Mesothelial cell of epicardium (in vitro differentiated cells): Measurements from ENCODE around the gene TPP2. TPM values are rescaled to one million over a fixed set of nuclear protein-coding genes. Genes with fewer than 3 reads are reported as not detected.

Source experiments
- DNase-seq, 2 experiments: peaks; one replicate each; pipeline ENCODE4 v3.0.0; 2021; ENCODE audit warnings: low spot score in 2 of 2; ENCODE audit not compliant: unreplicated experiment in 2 of 2
- H3K27ac Mint-ChIP-seq: 2 replicates; pipeline ENCODE4 v1.8.0; 2021; ENCODE audit warnings: mixed read lengths
- H3K27me3 Mint-ChIP-seq: 2 replicates; pipeline ENCODE4 v1.8.0; 2021; ENCODE audit warnings: low read depth, mixed read lengths
- H3K36me3 Mint-ChIP-seq: 2 replicates; pipeline ENCODE4 v1.8.0; 2021; ENCODE audit warnings: mixed read lengths
- H3K4me1 Mint-ChIP-seq: 2 replicates; pipeline ENCODE4 v1.8.0; 2021; ENCODE audit warnings: mixed read lengths
- H3K4me3 Mint-ChIP-seq: 2 replicates; pipeline ENCODE4 v1.8.0; 2021; ENCODE audit warnings: mild to moderate bottlenecking, moderate library complexity, mixed read lengths
- H3K9me3 Mint-ChIP-seq: 2 replicates; pipeline ENCODE4 v1.8.0; 2021; ENCODE audit warnings: mixed read lengths
- total RNA-seq: library from RNA; stranded (reverse); gene quantifications from 3 replicates; pipeline ENCODE4 v1.2.1, GENCODE V29; 2021
- TF ChIP-seq, protein P1 (sequence below): fragments of 200-600 bp; sonication (generic); IDR thresholded peaks from one replicate; pipeline ENCODE4 v1.5.0; 2021; ENCODE audit warnings: antibody characterized with exemption; ENCODE audit not compliant: unreplicated experiment

Gene TPP2
- total RNA-seq, 1 donor from 2014 or later = 54.2 TPM

DNA sequence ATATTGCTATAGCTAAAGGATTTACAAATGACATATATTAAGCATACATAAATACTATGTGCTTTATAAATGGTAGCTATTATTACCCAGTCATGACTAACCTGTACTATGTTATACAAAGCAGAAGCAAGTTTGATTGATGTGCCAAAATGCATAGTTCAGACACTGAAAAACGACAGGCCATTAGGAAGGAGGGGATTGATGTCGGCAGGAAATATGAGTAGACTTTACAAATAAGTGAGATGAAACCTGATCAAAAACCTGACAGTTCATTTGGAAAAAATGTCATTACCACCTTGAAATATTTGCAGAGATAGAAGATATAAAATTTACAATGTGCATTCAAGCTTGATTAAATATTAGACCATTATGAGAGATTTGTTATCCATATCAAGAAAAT is 38.8 kb upstream of the TPP2 start:
- peaks cover 21% of the 10 kb centered on the region for H3K9me3 Mint-ChIP-seq
- H3K27me3 Mint-ChIP-seq = peaks cover 14% of the 10 kb centered on the region
- H3K4me1 Mint-ChIP-seq = no peaks in the 10 kb centered on the region
- TF ChIP-seq, protein P1, sequence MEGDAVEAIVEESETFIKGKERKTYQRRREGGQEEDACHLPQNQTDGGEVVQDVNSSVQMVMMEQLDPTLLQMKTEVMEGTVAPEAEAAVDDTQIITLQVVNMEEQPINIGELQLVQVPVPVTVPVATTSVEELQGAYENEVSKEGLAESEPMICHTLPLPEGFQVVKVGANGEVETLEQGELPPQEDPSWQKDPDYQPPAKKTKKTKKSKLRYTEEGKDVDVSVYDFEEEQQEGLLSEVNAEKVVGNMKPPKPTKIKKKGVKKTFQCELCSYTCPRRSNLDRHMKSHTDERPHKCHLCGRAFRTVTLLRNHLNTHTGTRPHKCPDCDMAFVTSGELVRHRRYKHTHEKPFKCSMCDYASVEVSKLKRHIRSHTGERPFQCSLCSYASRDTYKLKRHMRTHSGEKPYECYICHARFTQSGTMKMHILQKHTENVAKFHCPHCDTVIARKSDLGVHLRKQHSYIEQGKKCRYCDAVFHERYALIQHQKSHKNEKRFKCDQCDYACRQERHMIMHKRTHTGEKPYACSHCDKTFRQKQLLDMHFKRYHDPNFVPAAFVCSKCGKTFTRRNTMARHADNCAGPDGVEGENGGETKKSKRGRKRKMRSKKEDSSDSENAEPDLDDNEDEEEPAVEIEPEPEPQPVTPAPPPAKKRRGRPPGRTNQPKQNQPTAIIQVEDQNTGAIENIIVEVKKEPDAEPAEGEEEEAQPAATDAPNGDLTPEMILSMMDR = no peak
- H3K36me3 Mint-ChIP-seq = no peaks in the 10 kb centered on the region
- no peak for DNase-seq
- H3K27ac Mint-ChIP-seq = no peak overlapping the region
- H3K4me3 Mint-ChIP-seq = no peak overlapping the region

DNA sequence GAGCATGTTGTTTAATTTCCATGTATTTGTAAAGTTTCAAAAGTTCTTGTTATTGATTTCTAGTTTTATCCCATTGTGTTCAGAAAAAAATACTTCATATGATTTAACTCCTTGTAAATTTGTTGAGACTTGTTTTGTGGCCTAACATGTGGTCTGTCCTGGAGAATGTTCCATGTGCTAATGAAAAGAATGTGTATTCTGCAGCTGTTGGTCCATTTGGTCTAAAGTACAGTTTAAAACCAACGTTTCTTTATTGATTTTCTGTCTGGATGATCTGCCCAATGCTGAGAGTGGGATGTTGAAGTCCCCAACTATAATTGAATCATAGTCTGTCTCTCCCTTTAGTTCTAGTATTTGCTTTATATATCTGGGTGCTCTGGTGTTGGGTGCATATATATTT is 34.9 kb upstream of the TPP2 start:
- no peak for DNase-seq
- H3K27me3 Mint-ChIP-seq = peaks cover 30% of the 10 kb centered on the region
- TF ChIP-seq, protein P1 = no peak
- H3K4me1 Mint-ChIP-seq = no peaks in the 10 kb centered on the region
- H3K27ac Mint-ChIP-seq = no peak overlapping the region
- H3K9me3 Mint-ChIP-seq = peaks cover 21% of the 10 kb centered on the region
- H3K36me3 Mint-ChIP-seq = no peaks in the 10 kb centered on the region
- no peak overlapping the region for H3K4me3 Mint-ChIP-seq

GRCh38 chr13:102563267-102563666 is 33.5 kb upstream of the TPP2 start:
- no peaks in the 10 kb centered on the region for H3K4me1 Mint-ChIP-seq

DNA sequence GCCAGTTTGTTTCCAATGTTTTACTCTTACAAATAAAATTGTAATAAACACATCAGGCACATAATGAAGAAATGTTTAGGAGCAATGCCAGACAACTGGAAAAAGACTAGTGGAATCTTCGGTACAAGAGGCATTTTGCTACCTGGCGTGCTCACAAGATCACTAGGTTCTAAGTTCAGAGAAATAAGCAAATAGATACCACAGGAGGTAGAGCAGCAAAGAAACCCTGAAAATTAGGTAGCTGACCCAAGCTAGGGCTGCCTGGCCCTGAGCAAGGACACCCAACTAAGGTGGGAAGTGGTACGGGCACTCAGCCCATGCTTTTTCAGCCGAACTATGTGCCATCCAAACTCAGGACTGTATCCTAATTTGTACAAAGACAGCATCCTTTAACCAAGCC is 32.2 kb upstream of the TPP2 start:
- DNase-seq = no peak
- Mint-ChIP-seq H3K4me3 (no peak overlapping the region), H3K36me3 (no peaks in the 10 kb centered on the region), H3K27me3 (peaks cover 42% of the 10 kb centered on the region), H3K9me3 (peaks cover 21% of the 10 kb centered on the region), H3K4me1 (no peaks in the 10 kb centered on the region), H3K27ac (no peak overlapping the region)
- TF ChIP-seq, protein P1 = no peak

More at GRCh38 chr13:102563267-102563666, 33.5 kb upstream of the TPP2 start:
- Mint-ChIP-seq H3K27me3 (peaks cover 42% of the 10 kb centered on the region), H3K4me3 (no peak overlapping the region), H3K27ac (no peak overlapping the region), H3K9me3 (peaks cover 21% of the 10 kb centered on the region), H3K36me3 (no peaks in the 10 kb centered on the region)
- no peak for DNase-seq
- TF ChIP-seq, protein P1 = no peak

GRCh38 chr13:102566513-102566912 is 30.3 kb upstream of the TPP2 start:
- Mint-ChIP-seq H3K36me3 (no peaks in the 10 kb centered on the region), H3K4me1 (peaks cover 4% of the 10 kb centered on the region), H3K9me3 (peaks cover 10% of the 10 kb centered on the region), H3K27ac (no peak overlapping the region), H3K27me3 (peaks cover 53% of the 10 kb centered on the region), H3K4me3 (no peak overlapping the region)
- TF ChIP-seq, protein P1 = no peak
- DNase-seq = no peak

- H3K4me3 Mint-ChIP-seq = no peak overlapping the region
- H3K27me3 Mint-ChIP-seq = peaks cover 53% of the 10 kb centered on the region
- H3K27ac Mint-ChIP-seq = no peak overlapping the region
- H3K36me3 Mint-ChIP-seq = no peaks in the 10 kb centered on the region
- TF ChIP-seq, protein P1 = no peak
- no peaks in the 10 kb centered on the region for H3K9me3 Mint-ChIP-seq
- peaks cover 10% of the 10 kb centered on the region for H3K4me1 Mint-ChIP-seq
- no peak for DNase-seq
These were observed 28.9 kb upstream of the TPP2 start for GRCh38 chr13:102567857-102568256.
